SU-DHL-6 (cell line): ENCODE measurements around the gene PDIK1L.

ENCODE experiments used
- H2AFZ ChIP-seq: fragments of 200-600 bp; sonication (generic); 2 replicates; pipeline ENCODE4 v1.6.1; 2014; ENCODE audit warnings: low read depth, mild to moderate bottlenecking, moderate library complexity, mixed read lengths, antibody characterized with exemption, low read length; ENCODE audit not compliant: severe bottlenecking
- H3F3A ChIP-seq: fragments of 200-600 bp; shearing (Covaris generic); 2 replicates; pipeline ENCODE4 v1.6.0; 2016; ENCODE audit warnings: antibody characterized with exemption, mild to moderate bottlenecking; ENCODE audit not compliant: insufficient read depth
- H3K27ac ChIP-seq: fragments of 200-600 bp; sonication (generic); 2 replicates; pipeline ENCODE4 v1.5.1; 2016; ENCODE audit warnings: low read depth, mild to moderate bottlenecking, low read length, moderate library complexity, mixed read lengths
- H3K27me3 ChIP-seq: fragments of 200-600 bp; sonication (generic), shearing (Covaris generic); 2 replicates; pipeline ENCODE4 v1.6.0; 2014; ENCODE audit warnings: mild to moderate bottlenecking, low read length
- H3K36me3 ChIP-seq: fragments of 200-600 bp; sonication (generic); 2 replicates; pipeline ENCODE4 v1.6.1; 2014; ENCODE audit warnings: mild to moderate bottlenecking, low read length, mixed read lengths
- H3K4me2 ChIP-seq: fragments of 300-600, 200-600 bp; shearing (Covaris generic), sonication (generic); 2 replicates; pipeline ENCODE4 v1.6.0; 2014; ENCODE audit warnings: low read length, low read depth, mild to moderate bottlenecking; ENCODE audit not compliant: poor library complexity, severe bottlenecking
- H3K4me3 ChIP-seq: fragments of 200-600 bp; sonication (generic); 2 replicates; pipeline ENCODE4 v1.5.1; 2014; ENCODE audit warnings: antibody characterized with exemption, low read length, mild to moderate bottlenecking, mixed read lengths; ENCODE audit not compliant: insufficient read depth, poor library complexity, severe bottlenecking
- H3K79me2 ChIP-seq: fragments of 200-600 bp; sonication (generic); 2 replicates; pipeline ENCODE4 v1.6.1; 2014; ENCODE audit warnings: mild to moderate bottlenecking, low read length, moderate library complexity; ENCODE audit not compliant: insufficient read depth
- H3K9ac ChIP-seq: fragments of 200-600 bp; sonication (generic); 2 replicates; pipeline ENCODE4 v1.7.0; 2014; ENCODE audit warnings: mild to moderate bottlenecking, low read length
- H3K9me2 ChIP-seq: fragments of 200-600 bp; sonication (generic); replicated peaks from 2 replicates; pipeline ENCODE4 v1.6.1; 2014; ENCODE audit warnings: low read length; ENCODE audit not compliant: insufficient read depth
- H3K9me3 ChIP-seq: fragments of 200-600 bp; sonication (generic); 2 replicates; pipeline ENCODE4 v1.6.1; 2014; ENCODE audit warnings: low read length, mixed read lengths; ENCODE audit not compliant: insufficient read depth
- H4K20me1 ChIP-seq: fragments of 200-600 bp; sonication (generic); 2 replicates; pipeline ENCODE4 v1.6.1; 2014; ENCODE audit warnings: low read depth, mild to moderate bottlenecking, antibody characterized with exemption, low read length, moderate library complexity, mixed read lengths
- EZH2phosphoT487 ChIP-seq: fragments of 200-600 bp; sonication (generic), shearing (Covaris generic); conservative IDR thresholded peaks from 2 replicates; pipeline ENCODE4 v1.6.1; 2018; ENCODE audit warnings: mild to moderate bottlenecking, antibody characterized with exemption, low read length, moderate library complexity, mixed read lengths
- TF ChIP-seq, protein P1 (sequence below): fragments of 200-600 bp; sonication (generic); IDR thresholded peaks from one replicate; pipeline ENCODE4 v1.5.1; 2017; ENCODE audit warnings: antibody characterized with exemption, mild to moderate bottlenecking, low read length, moderate library complexity; ENCODE audit not compliant: insufficient read depth, poor library complexity, severe bottlenecking

PDIK1L gene

DNA sequence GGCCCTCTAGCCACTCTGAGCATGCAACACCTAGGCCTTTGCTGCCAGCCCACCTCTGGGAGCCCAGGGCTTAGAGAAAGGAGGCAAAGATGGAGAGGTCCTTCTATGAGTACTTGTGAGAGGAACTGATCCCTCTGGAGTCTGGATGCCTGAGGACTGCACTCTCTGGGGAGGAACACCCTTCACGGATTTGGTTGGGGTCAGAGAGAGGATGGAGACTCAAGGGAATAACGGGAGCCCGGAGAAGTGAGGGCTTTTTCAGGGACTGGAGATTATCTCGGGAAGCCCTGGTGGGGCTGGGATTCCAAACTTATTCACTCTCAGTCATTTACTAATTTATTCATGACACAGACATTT is 57.6 kb downstream of the PDIK1L start:
- no peak for TF ChIP-seq EZH2phosphoT487
- TF ChIP-seq, protein P1, sequence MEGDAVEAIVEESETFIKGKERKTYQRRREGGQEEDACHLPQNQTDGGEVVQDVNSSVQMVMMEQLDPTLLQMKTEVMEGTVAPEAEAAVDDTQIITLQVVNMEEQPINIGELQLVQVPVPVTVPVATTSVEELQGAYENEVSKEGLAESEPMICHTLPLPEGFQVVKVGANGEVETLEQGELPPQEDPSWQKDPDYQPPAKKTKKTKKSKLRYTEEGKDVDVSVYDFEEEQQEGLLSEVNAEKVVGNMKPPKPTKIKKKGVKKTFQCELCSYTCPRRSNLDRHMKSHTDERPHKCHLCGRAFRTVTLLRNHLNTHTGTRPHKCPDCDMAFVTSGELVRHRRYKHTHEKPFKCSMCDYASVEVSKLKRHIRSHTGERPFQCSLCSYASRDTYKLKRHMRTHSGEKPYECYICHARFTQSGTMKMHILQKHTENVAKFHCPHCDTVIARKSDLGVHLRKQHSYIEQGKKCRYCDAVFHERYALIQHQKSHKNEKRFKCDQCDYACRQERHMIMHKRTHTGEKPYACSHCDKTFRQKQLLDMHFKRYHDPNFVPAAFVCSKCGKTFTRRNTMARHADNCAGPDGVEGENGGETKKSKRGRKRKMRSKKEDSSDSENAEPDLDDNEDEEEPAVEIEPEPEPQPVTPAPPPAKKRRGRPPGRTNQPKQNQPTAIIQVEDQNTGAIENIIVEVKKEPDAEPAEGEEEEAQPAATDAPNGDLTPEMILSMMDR: no peak
- H3K4me3 ChIP-seq: no peak overlapping the region
- H3K27ac ChIP-seq: no peak overlapping the region
- H3K9me3 ChIP-seq: no peaks in the 10 kb centered on the region
- peak overlapping the region; percentile 99; the same call in 1 of the 2 replicates for H3K9ac ChIP-seq
- peak overlapping the region; percentile 84 for H3K4me2 ChIP-seq
- H3K79me2 ChIP-seq: peaks cover 11% of the 10 kb centered on the region
- no peak overlapping the region for H2AFZ ChIP-seq
- H3K36me3 ChIP-seq: no peaks in the 10 kb centered on the region
- no peaks in the 10 kb centered on the region for H3K27me3 ChIP-seq
- 0 out of 2 replicates have a peak, but pooled peaks cover 4% of the 10 kb centered on the region for H3F3A ChIP-seq
- no peaks in the 10 kb centered on the region for H4K20me1 ChIP-seq
- no peaks in the 10 kb centered on the region for H3K9me2 ChIP-seq

DNA sequence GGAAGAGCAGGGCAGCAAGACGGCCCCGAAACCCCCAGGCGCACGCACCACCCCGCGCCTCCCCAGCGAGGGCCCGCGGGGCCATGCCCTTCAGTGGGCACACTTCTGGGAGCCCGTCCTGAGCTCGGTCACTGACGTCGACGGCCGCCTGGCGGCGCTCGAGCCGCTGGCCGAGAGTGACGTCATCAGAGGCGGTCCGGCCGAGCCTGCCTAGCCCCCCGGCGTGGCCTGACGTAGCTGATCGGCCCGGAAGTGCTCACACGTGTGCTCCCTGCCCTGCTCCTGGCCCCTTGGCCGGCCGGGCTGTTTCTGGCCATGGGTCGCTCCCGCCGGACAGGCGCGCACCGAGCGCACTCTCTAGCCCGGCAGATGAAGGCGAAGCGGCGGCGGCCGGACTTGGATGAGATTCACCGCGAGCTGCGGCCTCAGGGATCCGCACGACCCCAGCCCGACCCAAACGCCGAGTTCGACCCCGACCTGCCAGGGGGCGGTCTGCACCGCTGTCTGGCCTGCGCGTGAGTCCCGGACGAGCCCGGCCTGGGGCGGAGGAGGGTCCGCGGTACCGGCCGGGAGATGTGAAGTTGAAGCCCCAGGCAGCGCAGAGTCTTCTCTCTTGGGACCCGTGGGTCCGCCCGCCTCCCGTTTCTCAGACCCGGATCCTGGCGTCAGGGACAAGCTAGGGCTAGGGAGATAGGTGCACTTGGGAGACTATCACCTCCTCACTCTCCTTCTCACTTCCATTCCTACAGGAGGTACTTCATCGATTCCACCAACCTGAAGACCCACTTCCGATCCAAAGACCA is 58.2 kb downstream of the PDIK1L start, which contains the start of gene ZNF593:
TSS of gene ZNF593 (plus strand) at position 240 of the 803 bp plus-strand sequence. CDS start at position 316, 76 bp downstream.
- no peaks in the 10 kb centered on the region for H3K27me3 ChIP-seq
- peak within 1 kb of the TSS; percentile 84 for H3K4me2 ChIP-seq
- peak within 1 kb of the TSS; percentile 98 for H3K4me3 ChIP-seq
- H3K9ac ChIP-seq: peak within 1 kb of the TSS; percentile 99
- no peaks in the 10 kb centered on the region for H3K9me2 ChIP-seq
- peaks cover 11% of the 10 kb centered on the region for H3K79me2 ChIP-seq
- 0 out of 2 replicates have a peak, but pooled peaks cover 6% of the 10 kb centered on the region for H3F3A ChIP-seq
- H2AFZ ChIP-seq: peak within 1 kb of the TSS; percentile 78
- H3K9me3 ChIP-seq: no peaks in the 10 kb centered on the region
- H4K20me1 ChIP-seq: no peaks in the 10 kb centered on the region
- H3K27ac ChIP-seq: peak within 1 kb of the TSS; percentile 33
- no peaks in the 10 kb centered on the region for H3K36me3 ChIP-seq
- no peak for TF ChIP-seq EZH2phosphoT487
- TF ChIP-seq, protein P1: peak; percentile 74

DNA sequence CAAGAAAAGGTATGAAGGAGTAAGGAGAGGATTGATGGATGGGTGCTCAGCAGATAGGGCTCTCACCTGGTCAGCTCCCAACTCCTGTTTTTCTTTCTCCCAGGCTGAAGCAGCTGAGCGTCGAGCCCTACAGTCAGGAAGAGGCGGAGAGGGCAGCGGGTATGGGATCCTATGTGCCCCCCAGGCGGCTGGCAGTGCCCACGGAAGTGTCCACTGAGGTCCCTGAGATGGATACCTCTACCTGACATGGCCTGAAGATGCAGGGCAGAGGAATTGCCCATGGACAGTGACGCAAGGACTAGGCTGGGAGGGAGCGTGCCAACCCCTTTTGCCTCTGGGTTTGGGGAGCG is 58.8 kb downstream of the PDIK1L start:
- Histone ChIP-seq H3F3A (0 out of 2 replicates have a peak, but pooled peaks cover 6% of the 10 kb centered on the region), H3K27ac (peak overlapping the region; percentile 33; the same call in 1 of the 2 replicates), H3K79me2 (peaks cover 11% of the 10 kb centered on the region), H4K20me1 (no peaks in the 10 kb centered on the region), H3K4me2 (peak overlapping the region; percentile 84), H2AFZ (peak overlapping the region; percentile 78), H3K9me2 (no peaks in the 10 kb centered on the region), H3K4me3 (peak overlapping the region; percentile 98), H3K9me3 (no peaks in the 10 kb centered on the region), H3K36me3 (no peaks in the 10 kb centered on the region), H3K9ac (peak overlapping the region; percentile 99), H3K27me3 (no peaks in the 10 kb centered on the region)
- no peak for TF ChIP-seq EZH2phosphoT487
- TF ChIP-seq, protein P1: no peak
